Measurements from ENCODE around the gene DMXL2. TPM values are rescaled to one million over a fixed set of nuclear protein-coding genes. Genes with fewer than 3 reads are reported as not detected.
"Not testable (repeated sequence)": the region's sequence is repeated elsewhere in the genome, so short reads cannot be mapped to it uniquely, and the experiment has no call there.

DMXL2 gene
- total RNA-seq, 1 experiment from 2014 or later: 32.8 TPM

DNA sequence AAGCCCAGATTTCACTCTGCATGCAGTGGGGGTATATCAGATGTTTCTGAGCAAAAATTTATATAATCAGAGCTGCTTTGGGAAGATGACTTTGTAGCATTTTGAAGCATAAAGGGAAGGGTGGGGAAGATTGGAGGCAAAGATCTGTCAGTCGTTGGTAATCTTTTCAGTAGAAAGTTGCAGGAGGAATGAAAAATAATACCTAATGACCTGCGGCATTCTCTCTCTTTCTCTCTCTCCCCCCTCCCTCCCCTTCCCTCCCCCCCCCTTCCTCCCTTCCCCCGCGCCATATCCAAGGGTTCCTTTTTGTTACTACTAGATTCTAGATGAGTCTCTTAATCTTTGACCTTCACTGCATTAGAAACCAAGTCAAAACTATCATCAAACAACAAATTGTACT lies 1.5 kb upstream of the DMXL2 start:
- no peak for DNase-seq (ENCODE audit: low read depth)

DNA sequence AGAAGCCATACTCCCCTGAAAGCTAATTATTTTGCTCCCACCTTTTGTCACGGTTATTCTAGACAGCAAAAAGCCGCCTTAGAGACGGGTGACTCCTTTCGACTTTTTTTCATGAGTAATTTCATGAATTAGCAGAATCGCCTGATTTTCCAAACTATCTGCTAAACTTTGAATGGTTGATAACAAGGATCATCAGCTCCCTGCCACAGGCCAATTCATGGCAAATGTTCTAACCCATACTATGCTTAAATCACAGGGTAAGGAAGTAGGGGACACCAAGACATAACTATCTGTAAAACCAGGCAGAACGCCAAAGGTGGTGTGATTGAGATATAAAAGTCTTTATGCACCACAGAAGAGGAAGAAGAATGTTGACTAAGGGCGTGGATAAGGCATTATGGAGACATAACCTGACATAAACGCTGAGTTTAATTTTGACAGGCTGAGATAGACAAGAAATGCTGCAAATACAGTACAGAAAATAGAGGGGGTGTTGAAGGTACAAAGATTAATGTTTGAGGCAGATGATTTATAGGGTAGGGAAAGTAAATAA lies 891 bp upstream of the DMXL2 start:
- peak; percentile 15 for DNase-seq (ENCODE audit: low read depth)

GRCh38 chr15:51621936-51622603 lies 501 bp downstream of the DMXL2 start:
- peak; percentile 73 for DNase-seq (ENCODE audit: low read depth)

- DNase-seq (ENCODE audit: low read depth): no peak
Measured at GRCh38 chr15:51621155-51621765, 1.3 kb downstream of the DMXL2 start.

DNA sequence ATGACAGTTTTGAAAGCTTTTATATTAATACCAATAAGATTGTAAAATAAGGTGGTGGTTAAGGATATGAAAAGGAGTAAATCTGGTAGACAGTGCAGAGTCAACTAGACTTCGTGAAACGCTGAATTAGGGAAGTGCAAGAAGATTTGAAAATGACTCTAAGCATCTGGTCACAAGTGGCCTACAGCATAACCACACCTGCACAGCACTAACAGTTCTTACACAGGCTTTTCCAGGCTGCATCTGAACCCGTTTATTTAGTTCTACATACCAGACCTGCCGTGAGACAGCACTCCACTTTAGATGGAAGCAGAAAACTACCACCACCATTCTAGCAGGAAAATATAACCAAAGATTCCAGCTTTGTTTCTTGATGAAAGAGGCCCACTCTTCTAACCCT lies 1.9 kb downstream of the DMXL2 start:
- DNase-seq (ENCODE audit: low read depth): no peak

DNA sequence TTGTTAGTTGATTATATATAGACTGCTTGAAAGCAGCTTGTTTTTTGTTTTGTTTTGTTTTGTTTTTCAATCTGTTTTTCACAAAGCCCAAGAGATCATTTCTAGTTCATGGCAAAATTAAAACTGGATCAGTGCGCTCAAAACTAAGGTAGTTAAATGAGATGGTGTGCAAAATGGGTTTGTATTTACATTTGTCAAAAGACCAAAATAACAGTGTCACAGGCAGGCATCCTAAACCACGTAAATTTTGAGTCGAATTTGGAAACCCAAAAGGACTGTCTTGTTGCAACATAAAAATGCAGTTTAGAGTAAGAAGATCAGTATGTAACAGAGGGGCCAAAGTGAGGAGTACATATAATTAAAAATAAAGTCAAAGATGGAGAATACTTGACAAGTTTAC lies 2.4 kb downstream of the DMXL2 start:
- no peak for DNase-seq (ENCODE audit: low read depth)

- no peak for DNase-seq (ENCODE audit: low read depth)
Measured at GRCh38 chr15:51619331-51620035, 3.1 kb downstream of the DMXL2 start.

DNA sequence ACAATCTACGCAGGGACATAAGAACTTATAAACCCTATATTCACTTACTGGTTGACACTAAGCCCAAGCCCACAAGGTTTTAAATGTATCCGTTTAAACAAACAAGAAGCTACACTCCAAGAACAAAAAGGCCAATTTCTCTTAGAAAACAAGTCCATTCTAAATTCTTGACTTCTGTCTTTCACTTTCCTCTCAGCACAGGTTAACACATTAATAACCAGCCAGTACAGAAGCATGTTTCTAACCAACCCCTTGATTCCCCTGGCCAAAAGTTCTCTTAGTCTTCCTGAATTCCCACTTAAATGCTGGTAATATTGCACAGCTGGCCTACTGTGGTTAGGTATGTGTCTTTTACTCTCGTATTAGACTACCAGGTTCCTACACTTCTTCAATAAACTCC lies 4.7 kb downstream of the DMXL2 start:
- DNase-seq (ENCODE audit: low read depth): no peak

DNA sequence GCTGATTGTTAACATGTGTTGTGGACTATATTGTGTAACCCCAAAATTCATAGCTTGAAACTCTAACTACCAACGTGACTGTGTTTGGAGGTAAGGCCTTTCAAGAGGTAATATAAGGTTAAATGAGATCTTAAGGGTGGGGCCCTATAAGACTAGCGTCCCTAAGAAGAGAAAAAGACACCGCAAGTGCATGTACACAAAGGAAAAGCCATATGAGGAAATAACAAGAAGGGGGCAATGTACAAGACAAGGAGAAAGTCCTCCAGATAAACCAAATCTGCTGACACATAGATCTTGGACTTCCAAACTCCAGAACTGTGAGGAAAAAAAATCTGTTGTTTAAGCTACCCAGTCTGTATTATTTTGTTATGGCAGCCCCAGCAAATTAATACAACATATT lies 8.6 kb downstream of the DMXL2 start:
- DNase-seq (ENCODE audit: low read depth): no peak

DNA sequence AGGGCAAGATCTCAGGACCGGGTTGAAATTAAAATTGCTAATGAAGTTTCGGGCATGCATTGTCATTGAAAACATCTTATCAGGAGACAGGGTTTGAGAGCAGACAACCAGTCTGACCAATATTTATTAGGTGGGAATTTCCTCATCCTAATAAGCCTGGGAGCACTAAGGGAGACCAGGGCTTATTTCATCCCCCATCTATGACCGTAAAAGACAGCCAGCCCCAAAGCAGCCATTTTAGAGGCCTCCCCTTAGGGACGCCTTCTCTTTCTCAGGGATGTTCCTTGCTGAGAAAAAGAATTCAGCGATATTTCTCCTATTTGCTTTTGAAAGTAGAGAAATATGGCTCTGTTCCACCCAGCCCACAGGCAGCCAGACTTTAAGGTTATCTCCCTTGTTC lies 9.9 kb downstream of the DMXL2 start:
- not testable (repeated sequence) for DNase-seq (ENCODE audit: low read depth)

GRCh38 chr15:51603462-51603948 lies 19.1 kb downstream of the DMXL2 start:
- not testable (repeated sequence) for DNase-seq (ENCODE audit: low read depth)

DNA sequence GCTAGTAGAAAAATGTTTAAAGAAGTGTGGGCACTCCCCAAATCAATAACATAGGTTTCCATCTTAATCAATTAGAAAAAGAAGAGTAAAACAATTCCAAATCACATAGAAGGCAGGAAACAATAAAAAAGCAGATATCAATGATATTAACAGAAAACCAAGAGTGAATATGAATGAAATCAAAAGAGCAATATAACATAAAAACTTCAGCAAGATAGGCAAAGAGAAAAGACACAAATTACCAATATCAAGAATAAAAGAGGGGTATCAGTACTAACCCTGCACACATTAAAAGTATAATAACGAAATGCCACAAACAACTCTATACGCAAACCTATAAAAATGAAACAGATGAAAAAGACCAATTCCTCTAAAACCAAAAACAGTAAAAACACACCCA lies 19.6 kb downstream of the DMXL2 start:
- DNase-seq (ENCODE audit: low read depth): no peak

- no peak for DNase-seq (ENCODE audit: low read depth)
Measured at GRCh38 chr15:51602484-51602883, 20.1 kb downstream of the DMXL2 start.

- DNase-seq (ENCODE audit: low read depth): no peak
Measured at GRCh38 chr15:51601801-51602200, 20.8 kb downstream of the DMXL2 start.

DNA sequence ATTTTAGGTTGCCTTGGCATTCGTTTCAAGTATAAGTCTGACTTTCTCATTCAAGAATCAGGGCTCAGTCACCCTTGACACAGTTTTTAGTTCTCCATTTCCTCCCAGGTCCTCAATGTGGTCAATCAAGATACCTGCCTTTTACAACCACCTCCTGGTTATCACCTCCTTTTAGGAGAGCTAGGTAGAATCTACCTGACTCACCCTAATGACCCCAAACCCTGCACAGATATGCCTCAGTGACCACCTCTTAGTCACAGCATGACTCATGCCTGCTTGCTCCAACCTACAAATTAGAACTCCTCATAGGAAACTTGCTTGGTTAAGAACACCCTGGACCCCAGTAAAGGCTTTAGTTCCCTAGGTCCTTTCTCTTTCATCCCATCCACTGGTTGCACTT lies 22.5 kb downstream of the DMXL2 start:
- peak; percentile 26 for DNase-seq (ENCODE audit: low read depth)

DNA sequence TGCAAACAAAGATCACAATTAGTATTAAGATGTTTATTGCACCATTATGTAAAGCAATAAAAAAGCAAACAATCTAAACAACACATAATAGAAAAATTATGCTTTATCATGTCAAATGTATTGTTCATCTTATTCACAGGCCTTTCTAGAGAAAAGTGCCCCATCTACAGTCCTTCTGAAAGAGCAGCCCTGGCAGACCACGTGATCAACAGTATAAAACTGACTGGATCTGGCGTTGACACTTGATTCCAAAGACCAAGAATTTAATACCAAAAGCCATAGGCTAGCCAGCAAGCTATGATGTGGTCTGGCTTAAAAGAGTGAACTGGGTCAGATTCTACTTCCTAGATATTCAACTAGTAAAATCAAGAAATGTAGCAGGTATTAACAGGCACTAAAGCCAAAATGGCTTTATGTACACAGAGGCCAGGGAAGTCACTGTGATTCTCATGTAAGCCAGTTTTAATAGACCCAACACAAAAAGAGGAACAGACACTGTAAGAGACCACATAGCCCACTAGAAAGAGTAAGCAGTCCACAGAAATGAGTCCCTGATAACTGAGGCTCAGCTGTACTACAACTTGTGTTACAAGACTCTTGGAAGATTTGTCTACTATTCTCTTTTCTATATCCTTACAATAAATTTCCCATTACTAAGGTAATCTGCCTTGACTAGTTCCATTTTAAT lies 32.5 kb downstream of the DMXL2 start:
- no peak for DNase-seq (ENCODE audit: low read depth)

DNA sequence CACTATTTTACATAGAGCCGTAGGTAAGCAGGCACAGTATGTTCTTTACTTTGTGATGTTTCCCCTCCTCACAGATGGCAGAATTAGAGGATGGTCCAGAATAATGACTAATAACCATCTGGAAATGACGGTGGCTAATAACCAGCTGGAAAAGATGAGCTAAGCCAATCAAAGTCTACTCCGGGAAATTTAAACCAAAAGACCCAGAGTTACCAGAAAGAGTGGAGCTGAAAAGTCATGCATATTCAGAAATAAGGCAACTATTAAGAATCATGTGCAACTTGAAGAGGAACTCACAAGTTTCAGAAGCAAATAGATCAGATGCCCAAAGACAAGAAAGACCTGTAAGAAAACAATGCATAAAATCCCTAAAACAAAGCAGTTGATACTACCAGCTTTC lies 33.6 kb downstream of the DMXL2 start:
- no peak for DNase-seq (ENCODE audit: low read depth)

- DNase-seq (ENCODE audit: low read depth): no peak
Measured at GRCh38 chr15:51585986-51586385, 36.6 kb downstream of the DMXL2 start.

- no peak for DNase-seq (ENCODE audit: low read depth)
Measured at GRCh38 chr15:51580982-51581381, 41.6 kb downstream of the DMXL2 start.

- DNase-seq (ENCODE audit: low read depth): no peak
Measured at GRCh38 chr15:51580385-51580784, 42.2 kb downstream of the DMXL2 start.

DNA sequence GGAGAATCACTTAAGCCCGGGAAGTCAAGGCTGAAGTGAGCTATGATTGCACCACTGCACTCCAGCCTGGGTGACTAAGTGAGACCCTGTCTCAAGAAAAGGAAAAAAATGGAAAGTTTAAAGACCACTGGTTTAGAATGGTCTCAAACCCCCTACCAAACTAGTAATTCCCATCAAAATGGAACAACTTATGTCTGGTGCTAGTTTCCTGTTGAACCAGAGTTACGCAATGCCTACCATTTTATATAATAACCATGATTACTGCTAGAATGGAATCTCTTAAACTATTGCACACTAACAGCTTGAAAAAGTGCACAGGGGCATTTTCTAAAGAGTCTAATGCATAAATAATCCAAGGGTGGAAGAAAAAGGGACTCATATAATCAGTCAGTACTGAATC lies 43.6 kb downstream of the DMXL2 start:
- DNase-seq (ENCODE audit: low read depth): no peak

DNA sequence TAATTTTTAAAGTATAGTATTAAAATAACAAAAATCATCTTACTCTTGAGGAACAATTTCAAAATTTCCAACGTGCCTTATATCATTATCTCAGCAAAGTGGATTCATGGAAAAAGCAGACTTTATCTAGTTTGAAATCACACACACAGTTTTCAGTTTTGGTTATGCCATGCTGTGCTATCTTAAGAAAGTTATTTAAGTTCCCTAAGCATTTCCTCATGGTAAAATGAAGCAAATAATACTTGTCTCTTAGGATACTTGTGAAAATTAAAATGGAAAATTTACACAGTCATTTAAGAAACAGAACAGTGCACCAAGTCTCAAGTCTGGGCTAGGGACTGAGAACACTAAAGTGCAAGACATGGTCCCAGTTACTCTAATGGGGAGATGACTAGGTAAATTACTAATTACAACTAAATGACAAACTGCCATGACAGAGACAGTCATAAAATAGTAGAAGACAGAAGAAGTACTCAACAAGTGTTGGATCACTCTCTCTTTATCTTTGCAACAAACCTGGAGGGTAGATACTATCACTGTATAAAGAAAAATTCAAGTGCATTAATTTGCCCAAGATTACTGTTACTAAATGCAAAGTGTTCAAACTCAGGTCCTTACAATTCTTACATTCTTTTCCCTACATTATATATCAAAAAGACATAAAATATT lies 44.8 kb downstream of the DMXL2 start:
- DNase-seq (ENCODE audit: low read depth): no peak
